ENCODE data around the gene HOXA4.

The HOXA4 gene

DNA sequence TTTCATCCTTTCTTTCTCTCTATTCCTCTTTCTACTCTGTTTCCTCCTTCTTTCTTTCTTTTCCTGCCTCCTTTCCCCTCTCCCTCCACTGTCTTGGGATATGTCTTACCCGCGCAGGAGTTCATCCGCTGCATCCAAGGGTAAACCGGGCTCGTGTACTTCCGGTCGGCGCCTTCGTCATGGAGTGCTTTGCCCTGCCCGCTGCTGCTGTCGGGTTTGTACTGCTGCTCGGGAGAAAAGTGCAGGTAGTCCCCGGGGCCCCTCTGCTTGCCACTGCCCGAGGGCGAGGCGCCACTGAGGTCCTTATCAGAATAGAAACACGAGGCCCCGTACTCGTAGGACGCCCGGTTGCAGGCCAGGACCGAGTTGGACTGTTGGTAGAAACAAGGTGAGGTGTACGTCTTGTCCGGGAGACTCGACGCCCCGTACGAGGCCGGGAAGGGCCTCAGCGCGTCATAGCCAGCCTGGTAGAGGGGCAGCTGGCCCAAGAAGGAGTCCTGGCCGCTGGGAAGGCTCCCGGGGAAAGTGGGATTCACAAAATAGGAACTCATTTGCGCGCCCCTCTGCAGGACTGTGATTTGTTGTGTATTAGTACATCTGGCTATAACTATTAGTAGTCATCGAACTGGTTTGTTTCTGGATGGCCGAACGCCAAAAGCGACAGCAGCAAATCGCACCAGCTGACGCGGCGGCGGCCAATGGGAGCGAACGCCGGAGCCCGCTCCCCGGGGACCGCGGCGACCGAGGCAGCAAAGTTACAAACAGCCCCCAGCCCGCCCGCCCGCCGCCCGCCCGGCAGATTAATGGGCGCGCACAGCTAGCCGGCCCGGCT lies 16.9 kb upstream of the HOXA4 start, which contains the start of gene HOXA6:
HOXA6 (minus strand) TSS at position 576 of the 832 bp plus-strand sequence; CDS start at position 551, 25 bp downstream.
- no peak for DNase-seq

- no peak for DNase-seq
Measured at GRCh38 chr7:27146491-27147198, 16.1 kb upstream of the HOXA4 start.

DNA sequence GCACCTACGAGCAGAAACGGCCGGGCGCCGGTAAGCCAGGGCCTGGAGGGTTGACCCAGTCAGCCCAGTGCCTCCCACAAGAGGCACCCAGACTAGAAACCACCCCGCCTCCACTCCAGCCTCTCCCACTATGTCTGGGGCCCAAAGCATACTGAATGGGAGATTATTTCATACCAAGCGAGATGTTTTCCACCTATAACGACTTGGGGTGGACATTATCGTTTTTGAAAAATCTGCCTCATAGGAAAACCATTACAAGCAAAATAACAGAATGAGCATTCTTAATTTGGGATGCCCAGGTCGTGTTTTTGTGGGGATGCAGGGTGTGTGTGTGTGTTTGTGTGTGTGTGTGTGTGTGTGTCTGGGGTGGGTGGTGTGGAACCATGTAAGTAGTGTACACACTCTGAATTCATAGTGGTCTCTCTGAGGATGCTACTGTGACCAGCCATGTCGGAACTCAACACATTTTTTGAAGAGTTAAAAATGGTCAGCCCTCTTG lies 15.4 kb upstream of the HOXA4 start:
- DNase-seq: no peak

DNA sequence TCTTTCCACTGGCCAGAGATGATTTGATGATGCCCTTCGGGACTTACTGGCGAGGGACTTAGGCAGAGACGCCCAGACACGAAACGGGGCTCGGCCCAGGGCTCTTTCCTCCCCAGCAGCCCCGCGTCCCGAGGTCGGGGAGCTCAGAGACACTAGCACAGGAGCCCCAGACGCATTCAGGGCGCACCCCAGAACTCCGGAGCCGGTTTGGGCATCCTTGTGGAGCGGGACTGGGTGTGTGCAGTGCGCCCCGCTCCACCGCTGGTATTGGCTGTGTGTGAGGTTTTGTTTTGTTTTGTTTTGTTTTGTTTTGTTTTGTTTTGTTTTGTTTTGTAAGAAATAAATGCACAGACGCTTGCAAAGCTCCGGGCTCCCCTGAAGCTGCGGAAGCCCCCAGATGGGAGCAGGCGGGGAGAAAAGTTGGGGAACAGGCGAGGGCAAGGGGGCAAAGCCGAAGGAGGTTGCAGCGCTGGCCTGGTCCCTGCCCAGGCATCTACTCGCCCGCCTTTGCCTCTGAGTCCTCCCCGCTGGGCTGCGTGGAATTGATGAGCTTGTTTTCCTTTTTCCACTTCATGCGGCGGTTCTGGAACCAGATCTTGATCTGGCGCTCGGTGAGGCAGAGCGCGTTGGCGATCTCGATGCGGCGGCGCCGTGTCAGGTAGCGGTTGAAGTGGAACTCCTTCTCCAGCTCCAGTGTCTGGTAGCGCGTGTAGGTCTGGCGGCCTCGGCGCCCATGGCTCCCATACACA lies 14.8 kb upstream of the HOXA4 start:
- no peak for DNase-seq

DNA sequence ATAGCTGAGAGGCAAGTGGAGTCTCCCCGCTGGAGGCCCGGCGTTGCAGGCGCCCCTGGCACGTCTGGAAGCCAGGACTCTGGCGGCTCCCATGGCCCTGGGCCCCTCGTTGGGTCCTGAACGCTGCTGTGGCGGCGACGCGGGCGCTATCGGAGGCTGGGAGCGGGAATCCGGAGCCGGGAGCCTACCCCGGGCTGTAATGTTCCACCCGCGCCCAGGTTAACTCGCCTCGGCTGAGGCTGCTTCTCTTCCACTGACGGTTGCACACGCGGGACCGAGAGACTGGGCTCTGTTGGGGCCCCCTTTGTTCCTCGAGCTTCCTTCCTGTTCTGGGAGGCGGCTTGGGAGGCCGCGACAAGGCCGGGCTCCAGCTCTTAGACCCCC lies 14.2 kb upstream of the HOXA4 start:
- DNase-seq: no peak

GRCh38 chr7:27143950-27144780 lies 13.6 kb upstream of the HOXA4 start:
- DNase-seq: no peak

GRCh38 chr7:27143023-27143949 lies 12.7 kb upstream of the HOXA4 start, which contains the start of gene HOXA5:
Gene HOXA5, minus strand, starts transcription at chr7:27143681. Its CDS starts 74 bp downstream, at chr7:27143607.
- DNase-seq: no peak

DNA sequence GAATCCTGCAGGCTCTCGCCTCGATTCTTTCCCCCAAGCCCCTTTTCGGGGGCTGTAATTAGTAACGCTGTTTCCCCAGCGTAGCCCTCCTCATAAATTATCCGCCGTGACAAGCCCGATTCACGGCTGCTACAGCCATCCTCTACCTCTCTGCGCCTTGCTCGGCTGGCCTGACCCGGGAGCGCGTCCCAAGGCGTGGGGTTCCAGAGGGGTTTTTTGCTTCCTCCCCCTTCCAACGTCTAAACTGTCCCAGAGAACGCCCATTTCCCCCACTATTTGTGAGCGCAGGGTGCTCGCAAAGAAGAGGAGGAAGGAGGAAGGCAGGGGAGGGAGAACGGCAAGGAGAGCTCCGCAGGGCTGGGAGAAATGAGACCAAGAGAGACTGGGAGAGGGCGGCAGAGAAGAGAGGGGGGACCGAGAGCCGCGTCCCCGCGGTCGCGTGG lies 12.0 kb upstream of the HOXA4 start:
- DNase-seq: no peak

- no peak for DNase-seq
Measured at GRCh38 chr7:27141923-27142579, 11.5 kb upstream of the HOXA4 start.

GRCh38 chr7:27141137-27141922 lies 10.8 kb upstream of the HOXA4 start:
- no peak for DNase-seq

DNA sequence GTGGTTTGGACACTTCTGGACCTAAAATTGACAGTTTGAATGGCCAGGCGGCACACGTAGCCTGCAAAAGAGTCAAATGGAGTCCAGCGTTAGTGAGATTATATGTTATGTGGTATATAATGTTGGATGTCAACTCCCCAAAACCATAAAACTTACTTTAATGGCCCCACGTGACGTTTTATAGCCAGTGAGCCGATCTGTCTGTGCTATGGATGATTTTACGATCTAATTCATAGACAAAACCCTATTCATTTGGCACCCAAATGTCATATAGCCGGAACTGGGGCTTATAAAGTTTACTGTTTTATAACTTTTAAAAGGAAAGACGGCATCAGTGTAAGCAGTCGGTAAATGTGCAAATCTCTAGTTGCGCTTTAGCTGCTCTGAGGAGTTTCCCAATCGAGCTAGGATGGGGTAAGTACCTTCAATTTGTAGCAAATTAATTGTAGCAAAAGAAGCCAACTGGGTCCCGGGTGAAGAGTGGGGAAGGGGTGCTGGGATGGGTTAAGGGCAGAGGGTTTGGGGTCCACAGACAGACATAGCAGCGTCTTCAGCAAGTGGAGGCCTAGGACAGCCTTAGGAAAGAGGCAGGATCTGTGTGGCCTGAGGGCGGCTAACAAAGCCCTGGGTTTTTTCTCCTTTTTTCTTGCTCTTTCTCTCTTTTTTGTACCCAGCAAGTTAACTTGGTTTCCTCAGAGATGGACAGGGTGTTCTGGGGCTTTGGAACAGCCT lies 9.7 kb upstream of the HOXA4 start:
- DNase-seq: no peak

GRCh38 chr7:27139334-27140125 lies 9.0 kb upstream of the HOXA4 start:
- DNase-seq: no peak

- no peak for DNase-seq
Measured at GRCh38 chr7:27138985-27139333, 8.4 kb upstream of the HOXA4 start.

GRCh38 chr7:27138472-27138871 lies 7.9 kb upstream of the HOXA4 start:
- no peak for DNase-seq

DNA sequence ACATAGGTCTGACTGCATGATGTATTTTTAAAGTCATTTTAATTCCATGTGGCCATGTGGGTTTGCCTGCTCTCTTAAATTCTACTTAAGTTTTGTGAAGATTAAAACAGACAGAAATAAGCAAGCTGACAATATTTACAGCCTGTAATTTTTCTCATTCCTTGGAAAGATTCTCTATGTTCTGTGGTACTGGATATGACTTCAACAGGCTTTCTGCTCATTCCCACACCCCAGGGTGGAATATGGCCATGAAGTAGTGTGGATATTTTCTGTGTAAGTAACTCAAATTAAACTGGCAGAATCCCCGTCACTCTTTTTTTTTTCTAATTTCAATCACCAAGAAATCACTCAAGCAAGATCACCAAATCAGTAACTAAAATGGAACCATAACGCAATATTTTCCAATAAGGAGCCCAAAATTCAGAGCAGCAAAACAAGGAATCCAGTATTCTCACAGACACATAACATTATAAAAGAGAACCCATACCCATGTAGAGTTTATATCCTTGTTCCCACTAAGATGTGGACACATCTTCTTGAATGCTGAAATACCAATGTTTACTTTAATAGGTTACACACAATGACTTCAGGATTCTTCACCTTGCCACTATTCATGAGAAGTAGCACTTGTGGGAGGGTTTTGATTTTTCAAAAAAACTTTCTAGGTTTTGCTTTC lies 7.2 kb upstream of the HOXA4 start:
- DNase-seq: no peak

- DNase-seq: no peak
Measured at GRCh38 chr7:27134392-27134791, 3.8 kb upstream of the HOXA4 start.
